ENCODE results near the gene DKK3.

Gene DKK3

DNA sequence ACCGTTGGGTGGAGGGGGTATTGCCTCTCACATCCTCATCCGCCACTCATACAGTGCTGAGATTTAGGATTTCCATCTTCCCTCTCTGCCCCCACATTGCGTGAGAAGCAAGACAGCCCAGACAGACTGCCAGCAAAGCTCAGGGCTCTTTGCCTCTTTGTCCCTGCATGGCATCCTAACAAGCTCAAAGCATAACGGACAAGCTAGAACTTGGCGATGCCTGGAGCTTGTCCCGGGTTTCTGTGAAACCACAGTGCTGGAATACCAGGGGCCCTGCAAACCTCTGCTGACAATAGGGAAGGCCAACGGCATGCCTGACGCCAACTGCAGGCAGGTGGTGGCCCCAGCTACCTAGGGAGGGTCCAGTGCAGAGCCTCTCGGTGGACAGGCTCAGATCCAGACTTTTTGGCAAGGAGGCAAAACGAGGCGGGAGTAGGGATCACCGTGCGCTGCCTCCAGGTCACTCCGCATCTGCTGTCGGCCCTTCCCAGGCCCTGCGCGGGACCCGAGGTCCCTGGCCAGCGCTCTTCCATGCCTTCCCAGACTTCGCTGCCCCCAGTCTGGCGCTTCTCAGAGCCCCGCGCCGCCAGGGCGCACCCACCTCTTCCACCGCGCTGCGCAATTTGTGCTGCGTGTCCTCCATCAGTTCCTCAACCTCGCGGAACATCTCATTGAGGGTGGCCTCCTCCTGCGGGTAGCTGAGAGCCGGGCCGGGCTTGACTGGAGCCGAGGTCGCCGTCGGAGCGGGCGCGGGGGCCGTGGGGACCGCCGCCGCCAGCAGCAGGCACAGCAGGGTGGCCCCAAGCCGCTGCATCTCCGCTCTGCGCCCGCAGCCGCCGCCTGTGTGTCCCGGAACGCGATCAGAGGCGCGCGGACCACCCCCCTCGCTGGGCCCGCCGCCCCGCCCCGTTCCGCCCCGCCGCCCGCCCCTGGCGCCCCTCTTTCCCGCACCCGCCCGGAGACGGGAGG, at the start of gene DKK3:
DKK3 (minus strand) TSS at position 858 of the 969 bp plus-strand sequence; CDS start at position 814, 44 bp downstream.
- no peak for DNase-seq (ENCODE audit: low read depth)
- TF ChIP-seq CTCF (conservative IDR thresholded peaks at IDR 0.05; ENCODE audit: low read depth, low read length), result no peak
- peak within 1 kb of the TSS; percentile 67 for H3K4me3 ChIP-seq (ENCODE audit: low read depth, low read length)

GRCh38 chr11:12057299-12057980, 49.0 kb upstream of the DKK3 start:
- DNase-seq (ENCODE audit: low read depth), result no peak
- H3K4me3 ChIP-seq (ENCODE audit: low read depth, low read length), result no peak overlapping the region
- no peak for TF ChIP-seq CTCF (conservative IDR thresholded peaks at IDR 0.05; ENCODE audit: low read depth, low read length)

DNA sequence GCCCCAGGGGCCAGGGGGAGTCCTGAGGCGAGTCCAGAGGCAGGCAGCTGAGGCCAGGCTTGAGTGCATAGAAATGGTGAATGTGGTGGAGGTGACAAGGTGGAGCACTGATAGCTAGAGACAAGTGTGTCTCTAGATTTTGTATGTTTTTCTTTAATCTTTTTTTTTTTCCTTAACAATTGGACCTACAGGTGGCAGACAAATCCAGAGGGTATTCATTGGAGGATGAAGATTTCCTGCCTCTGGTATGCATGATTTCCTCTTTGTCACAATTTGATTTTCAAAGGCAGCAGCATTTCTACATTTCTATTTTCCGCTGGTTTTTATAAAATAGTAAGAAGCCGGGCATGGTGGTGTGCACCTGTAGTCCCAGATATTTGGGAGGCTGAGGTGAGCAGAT, 47.7 kb upstream of the DKK3 start:
- DNase-seq (ENCODE audit: low read depth), result no peak
- TF ChIP-seq CTCF (conservative IDR thresholded peaks at IDR 0.05; ENCODE audit: low read depth, low read length), result no peak
- H3K4me3 ChIP-seq (ENCODE audit: low read depth, low read length), result no peak overlapping the region

DNA sequence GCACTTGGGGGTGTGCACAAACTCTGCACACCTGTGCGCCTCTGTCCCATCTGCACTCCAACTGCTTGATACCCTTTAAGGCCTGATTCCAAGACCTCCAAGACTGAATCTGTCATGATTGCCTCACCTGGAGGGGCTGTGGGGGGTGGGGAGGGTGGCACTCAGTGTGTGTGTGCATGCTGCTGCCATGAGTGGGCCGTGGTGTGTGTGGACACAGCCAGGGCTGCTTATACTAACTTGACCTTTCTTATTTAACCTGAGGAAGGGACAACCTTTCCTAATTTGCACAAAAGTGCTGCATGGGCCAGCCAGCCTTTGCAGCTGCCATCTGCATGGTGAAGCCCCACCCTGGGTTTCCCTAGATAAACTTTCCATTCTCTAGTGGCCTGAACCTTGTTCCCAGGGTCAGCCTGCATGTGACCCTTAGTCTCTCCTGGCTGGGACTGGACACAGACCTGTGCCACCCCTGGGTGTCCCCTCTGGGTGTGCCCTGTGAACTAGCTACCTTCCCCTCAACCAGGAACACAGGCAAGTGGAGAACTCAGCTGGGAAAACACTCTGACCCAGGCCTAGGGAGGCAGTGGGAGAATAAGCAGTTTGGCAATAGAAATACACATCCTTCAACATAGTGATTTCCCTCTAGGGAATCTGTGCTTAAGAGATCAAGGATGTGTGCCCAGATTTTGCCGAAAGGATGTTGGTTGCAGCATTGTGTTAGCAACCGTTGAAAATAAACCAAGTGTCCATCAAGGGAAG, 45.4 kb upstream of the DKK3 start:
- no peak for TF ChIP-seq CTCF (conservative IDR thresholded peaks at IDR 0.05; ENCODE audit: low read depth, low read length)
- peak; percentile 65 for DNase-seq (ENCODE audit: low read depth)

DNA sequence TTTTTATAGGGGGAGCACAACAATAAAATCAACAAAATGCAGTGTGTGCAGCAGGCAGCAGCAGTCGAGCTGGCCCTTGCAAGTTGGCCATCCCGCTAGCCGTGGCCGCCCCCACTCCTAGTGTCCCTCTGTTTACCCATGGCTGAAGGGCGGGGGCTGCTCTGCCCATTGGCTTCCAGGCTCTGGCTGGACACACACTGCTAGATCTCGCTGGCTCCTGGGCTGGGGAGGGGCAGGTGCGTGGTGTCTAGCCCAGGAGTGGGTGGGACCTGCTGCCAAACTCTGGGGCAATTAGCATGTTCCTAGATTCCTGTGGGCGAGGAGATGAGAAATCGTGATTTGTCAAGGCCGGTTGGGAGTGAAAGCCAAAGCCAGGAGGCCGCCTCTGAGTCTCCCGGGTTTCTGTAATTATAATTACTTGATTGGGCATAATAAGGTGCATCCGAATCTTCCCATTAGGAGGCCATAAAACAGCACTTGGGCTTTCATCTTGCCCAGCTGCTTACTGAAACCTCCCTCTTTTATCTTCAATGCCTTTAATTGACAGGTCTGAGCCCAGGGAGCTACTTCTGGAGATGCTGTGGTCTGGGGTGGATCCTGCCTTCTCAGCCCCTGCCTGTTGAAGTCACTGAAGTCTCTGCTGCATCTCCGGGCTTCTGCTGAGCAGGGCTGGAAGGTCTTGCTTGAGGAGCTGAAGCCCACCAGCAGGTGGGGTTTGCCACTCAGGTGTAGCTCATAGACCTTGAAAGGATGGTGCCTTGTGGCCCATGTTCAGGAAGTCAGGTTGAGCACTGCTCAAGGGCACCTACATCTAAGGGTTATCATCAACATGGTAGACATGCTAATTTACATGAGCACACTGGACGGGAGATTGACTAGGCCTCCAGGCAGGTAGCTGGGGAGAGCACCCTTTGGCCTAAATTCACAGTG, 44.5 kb upstream of the DKK3 start:
- peak; percentile 32 for TF ChIP-seq CTCF (conservative IDR thresholded peaks at IDR 0.05; ENCODE audit: low read depth, low read length)
- DNase-seq (ENCODE audit: low read depth), result no peak
- no peak overlapping the region for H3K4me3 ChIP-seq (ENCODE audit: low read depth, low read length)

More for the DNA sequence above, 45.4 kb upstream of the DKK3 start:
- no peak overlapping the region for H3K4me3 ChIP-seq (ENCODE audit: low read depth, low read length)

DNA sequence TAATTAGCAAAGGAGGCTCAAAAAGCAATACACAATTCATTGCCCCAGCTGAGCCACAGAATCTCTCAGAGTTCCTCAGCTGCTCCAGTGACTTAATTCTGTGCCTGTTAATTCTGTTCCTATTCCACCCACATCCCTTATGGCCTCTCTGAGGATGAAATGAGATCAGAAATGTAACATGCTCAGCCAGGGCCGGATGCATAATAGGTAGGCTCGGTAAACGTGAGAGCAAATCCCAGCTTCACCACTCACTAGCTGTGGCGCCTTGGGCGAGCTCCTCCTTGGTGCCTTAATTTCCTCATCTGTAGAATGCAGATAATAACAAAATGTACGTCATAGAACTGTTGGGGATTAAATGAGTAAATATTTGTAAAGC, 42.8 kb upstream of the DKK3 start:
- no peak for DNase-seq (ENCODE audit: low read depth)
- no peak overlapping the region for H3K4me3 ChIP-seq (ENCODE audit: low read depth, low read length)
- no peak for TF ChIP-seq CTCF (conservative IDR thresholded peaks at IDR 0.05; ENCODE audit: low read depth, low read length)

Measured in choroid plexus epithelial cell (primary cell).